CD8-positive, alpha-beta memory T cell (primary cell): ENCODE measurements around the gene ZNF180. TPM values are rescaled to one million over a fixed set of nuclear protein-coding genes. Genes with fewer than 3 reads are reported as not detected.

Experiments used
- CTCF ChIA-PET: fragments of 350-600 bp; sonication (Branson Sonifier 250); formaldehyde crosslinking; loops from one replicate; lab custom pipeline; 2021; ENCODE audit warnings: antibody characterized with exemption; lab: Charles Lee
- POLR2A ChIA-PET: fragments of 350-600 bp; sonication (Branson Sonifier 250); formaldehyde crosslinking; loops from one replicate; lab custom pipeline; 2021; ENCODE audit warnings: antibody characterized with exemption; lab: Charles Lee
- DNase-seq, 5 donors: peaks; one replicate each; pipeline versions ENCODE4 v3.0.0 to v3.0.0-alpha.2; 2020 to 2022; ENCODE audit warnings: mixed read lengths in 1 of 5
- H3K27ac ChIP-seq: one replicate; pipeline ENCODE4 v1.7.0; 2013; ENCODE audit warnings: low read depth, mild to moderate bottlenecking, low read length, moderate library complexity
- H3K27me3 ChIP-seq: 2 replicates; pipeline ENCODE4 v1.7.0; 2013; ENCODE audit warnings: low read length, mild to moderate bottlenecking; ENCODE audit not compliant: insufficient read depth, poor library complexity, severe bottlenecking
- H3K36me3 ChIP-seq: 2 replicates; pipeline ENCODE4 v1.7.0; 2013; ENCODE audit warnings: mild to moderate bottlenecking, low read length, moderate library complexity; ENCODE audit not compliant: insufficient read depth
- H3K4me1 ChIP-seq: 2 replicates; pipeline ENCODE4 v1.7.0; 2013; ENCODE audit warnings: mild to moderate bottlenecking, low read length, moderate library complexity; ENCODE audit not compliant: insufficient read depth
- H3K4me3 ChIP-seq: 2 replicates; pipeline ENCODE4 v1.7.0; 2013; ENCODE audit warnings: mild to moderate bottlenecking, low read length
- H3K9me3 ChIP-seq: 2 replicates; pipeline ENCODE4 v1.7.0; 2013; ENCODE audit warnings: mild to moderate bottlenecking, low read length
- H3K27ac Mint-ChIP-seq, 8 donors: one replicate each; pipeline ENCODE4 v1.8.0; 2020 to 2021; ENCODE audit warnings: mixed read lengths in 8 of 8, mild to moderate bottlenecking in 6 of 8, inconsistent platforms in 3 of 8, moderate library complexity in 3 of 8
- H3K27me3 Mint-ChIP-seq, 2 donors: one replicate each; pipeline ENCODE4 v1.8.0; 2020 to 2021; ENCODE audit warnings: mixed read lengths in 2 of 2, mild to moderate bottlenecking in 1 of 2, moderate library complexity in 1 of 2
- H3K36me3 Mint-ChIP-seq, 3 donors: one replicate each; pipeline ENCODE4 v1.8.0; 2020 to 2021; ENCODE audit warnings: mixed read lengths in 3 of 3, inconsistent platforms in 1 of 3, mild to moderate bottlenecking in 1 of 3
- H3K4me1 Mint-ChIP-seq, 3 donors: one replicate each; pipeline ENCODE4 v1.8.0; 2020 to 2021; ENCODE audit warnings: mixed read lengths in 3 of 3, inconsistent platforms in 1 of 3, mild to moderate bottlenecking in 1 of 3
- H3K4me3 Mint-ChIP-seq, 7 donors: one replicate each; pipeline ENCODE4 v1.8.0; 2020 to 2021; ENCODE audit warnings: mixed read lengths in 7 of 7, mild to moderate bottlenecking in 6 of 7, moderate library complexity in 4 of 7, inconsistent platforms in 2 of 7
- H3K9me3 Mint-ChIP-seq, 5 donors: one replicate each; pipeline ENCODE4 v1.8.0; 2020 to 2022; ENCODE audit warnings: mixed read lengths in 5 of 5, mild to moderate bottlenecking in 3 of 5, moderate library complexity in 2 of 5, inconsistent platforms in 1 of 5
- polyA plus RNA-seq: library from polyadenylated mRNA; unstranded; fragments of 300-500 nt; fragmentation: Illumina TruSeq; gene quantifications from one replicate; pipeline ENCODE4 v1.2.3, GENCODE V29; 2021
- total RNA-seq, 2 experiments: library from RNA; stranded (reverse); gene quantifications; one replicate each; pipeline ENCODE4 v1.2.3, GENCODE V29; 2021

Gene ZNF180
- total and polyA plus RNA-seq, 3 experiments from 2014 or later = 8.4 to 9.1 (median 8.6) TPM

DNA sequence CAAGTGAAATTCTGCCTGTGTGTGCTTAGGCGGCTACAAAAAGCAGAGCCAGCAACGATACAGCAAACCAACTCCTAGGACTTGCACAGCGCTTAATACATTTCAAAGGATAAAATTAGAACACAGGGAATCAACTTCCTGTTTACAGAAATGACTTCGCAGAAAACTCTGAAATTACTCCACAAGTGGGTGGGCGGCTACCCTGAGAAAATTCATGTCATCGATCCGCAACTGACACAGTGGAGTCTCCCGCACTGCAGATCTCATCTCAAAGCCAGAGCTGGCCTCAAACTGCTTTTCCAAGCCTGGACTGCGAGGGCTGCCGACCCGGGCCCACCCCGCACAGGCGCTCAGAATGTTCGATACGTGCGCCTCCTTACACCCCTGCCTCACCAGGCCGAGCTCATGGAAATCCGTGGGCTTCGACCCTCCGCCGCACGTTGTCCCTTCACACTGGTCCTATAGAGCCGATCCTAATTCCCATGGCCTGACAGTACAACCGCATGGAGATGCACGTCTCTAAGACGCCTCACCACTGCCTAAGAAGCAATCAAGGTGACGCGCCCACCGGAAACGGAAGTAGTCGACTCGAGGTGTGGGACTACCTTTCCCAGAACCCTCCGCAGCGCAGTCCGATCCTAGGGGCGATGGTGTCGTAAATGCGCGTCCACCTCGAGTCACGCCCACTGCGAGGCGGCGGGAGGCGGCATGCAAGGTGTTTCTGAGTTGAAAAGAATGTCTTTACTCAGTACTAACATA lies 52.2 kb downstream of the ZNF180 start, which contains the start of gene ZNF229:
Gene ZNF229 (minus strand): TSS at position 557 of the 759 bp plus-strand sequence. CDS start 5,625 bp downstream, outside the sequence.
- Histone ChIP-seq H3K9me3 (peaks cover 17% of the 10 kb centered on the region), H3K27me3 (no peaks in the 10 kb centered on the region), H3K36me3 (no peaks in the 10 kb centered on the region), H3K27ac (no peak within 1 kb of the TSS), H3K4me1 (no peaks in the 10 kb centered on the region), H3K4me3 (peak within 1 kb of the TSS; percentile 59)
- peaks cover 75 to 94% (median 89%) of the 10 kb centered on the region in 5 donors for H3K9me3 Mint-ChIP-seq
- peaks cover 6 to 16% (median 11%) of the 10 kb centered on the region in 3 donors for H3K4me1 Mint-ChIP-seq
- H3K4me3 Mint-ChIP-seq = peak within 1 kb of the TSS in 6 of 7 donors; percentile 66 to 85 (median 82)
- CTCF ChIA-PET = no interaction called here
- peaks cover 6 to 56% (median 54%) of the 10 kb centered on the region in 3 donors for H3K36me3 Mint-ChIP-seq
- peak; percentile 5 to 77 (median 48) for DNase-seq
- peaks cover 19% of the 10 kb centered on the region in 2 donors for H3K27me3 Mint-ChIP-seq
- H3K27ac Mint-ChIP-seq = peak within 1 kb of the TSS in 2 of 8 donors; percentile 48 to 65
- POLR2A ChIA-PET = no interaction called here

DNA sequence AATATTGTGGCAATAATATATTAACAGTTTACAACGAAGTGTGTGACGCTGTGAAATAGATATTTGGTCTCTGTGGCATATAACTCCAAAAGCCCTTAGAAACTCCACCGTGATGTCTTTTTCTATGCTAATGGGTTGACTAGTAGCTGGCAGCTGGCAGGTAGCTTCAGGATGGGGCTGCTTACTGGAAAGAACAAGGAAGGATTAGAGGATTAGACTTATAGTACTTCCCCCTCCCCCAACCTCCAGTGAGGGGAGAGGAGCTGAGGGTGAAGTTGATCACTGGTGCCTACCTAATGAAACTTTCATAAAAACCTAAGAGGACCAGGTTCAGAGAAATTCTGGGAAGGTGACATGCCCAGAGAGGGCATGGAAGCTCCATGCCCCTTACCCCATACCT lies 61.9 kb downstream of the ZNF180 start:
- H3K36me3 ChIP-seq = no peaks in the 10 kb centered on the region
- Mint-ChIP-seq H3K4me1 (no peaks in the 10 kb centered on the region), H3K27me3 (peaks cover 0 to 1% of the 10 kb centered on the region in 2 donors), H3K9me3 (peaks cover 37 to 77% (median 66%) of the 10 kb centered on the region in 5 donors), H3K36me3 (peaks cover 1 to 44% (median 38%) of the 10 kb centered on the region in 3 donors), H3K4me3 (no peak overlapping the region), H3K27ac (no peak overlapping the region)
- CTCF ChIA-PET = no interaction called here
- no peak for DNase-seq
- peaks cover 19% of the 10 kb centered on the region for H3K9me3 ChIP-seq
- H3K27ac ChIP-seq = no peak overlapping the region
- POLR2A ChIA-PET = no interaction called here
- no peak overlapping the region for H3K4me3 ChIP-seq
- H3K4me1 ChIP-seq = no peaks in the 10 kb centered on the region
- no peaks in the 10 kb centered on the region for H3K27me3 ChIP-seq

GRCh38 chr19:44435441-44435840 lies 64.9 kb downstream of the ZNF180 start:
- ChIA-PET CTCF (no interaction called here), POLR2A (no interaction called here)
- no peaks in the 10 kb centered on the region for H3K36me3 ChIP-seq
- Mint-ChIP-seq H3K27me3 (peaks cover 0 to 1% of the 10 kb centered on the region in 2 donors), H3K9me3 (peaks cover 29 to 83% (median 64%) of the 10 kb centered on the region in 5 donors), H3K4me1 (no peaks in the 10 kb centered on the region), H3K36me3 (peaks cover 1 to 41% (median 36%) of the 10 kb centered on the region in 3 donors), H3K27ac (peak overlapping the region in 1 of 8 donors; percentile 39), H3K4me3 (no peak overlapping the region)
- no peak overlapping the region for H3K4me3 ChIP-seq
- DNase-seq = no peak
- H3K27me3 ChIP-seq = no peaks in the 10 kb centered on the region
- no peak overlapping the region for H3K27ac ChIP-seq
- H3K4me1 ChIP-seq = no peaks in the 10 kb centered on the region
- H3K9me3 ChIP-seq = peaks cover 15% of the 10 kb centered on the region

DNA sequence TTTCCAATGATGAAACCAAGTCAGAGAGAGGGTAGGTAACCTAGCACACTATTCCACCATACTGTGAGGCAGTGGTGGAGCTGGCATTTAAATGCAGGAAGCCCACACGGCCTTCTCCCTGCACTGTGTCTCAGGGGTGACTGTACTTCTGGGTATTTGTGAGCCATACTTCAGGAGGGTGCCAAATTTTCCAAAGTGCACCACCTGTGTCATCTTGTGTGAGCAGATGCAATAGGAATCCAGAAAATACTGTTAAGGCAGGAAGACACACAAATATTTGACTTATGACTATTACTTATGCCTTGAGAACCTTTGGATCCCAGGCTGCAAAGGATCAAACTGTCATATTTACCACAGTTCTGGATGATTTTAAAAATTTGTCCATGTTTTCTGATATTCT lies 69.4 kb downstream of the ZNF180 start:
- ChIA-PET POLR2A (no interaction called here), CTCF (no interaction called here)
- Histone ChIP-seq H3K27me3 (no peaks in the 10 kb centered on the region), H3K4me1 (no peaks in the 10 kb centered on the region), H3K4me3 (no peak overlapping the region), H3K36me3 (no peaks in the 10 kb centered on the region), H3K27ac (no peak overlapping the region), H3K9me3 (peaks cover 17% of the 10 kb centered on the region)
- no peak for DNase-seq
- Mint-ChIP-seq H3K4me3 (no peak overlapping the region), H3K27me3 (no peaks in the 10 kb centered on the region), H3K4me1 (no peaks in the 10 kb centered on the region), H3K9me3 (peaks cover 32 to 86% (median 74%) of the 10 kb centered on the region in 5 donors), H3K36me3 (peaks cover 0 to 39% (median 34%) of the 10 kb centered on the region in 3 donors), H3K27ac (no peak overlapping the region)

Other genes starting within 250 kb of the ZNF180 start
- under 1 TPM; 0.09 to 0.22 TPM for gene ZNF233, start 240.6 kb downstream of the ZNF180 start, total RNA-seq
- 0.44 TPM for gene ZNF233, start 240.6 kb downstream of the ZNF180 start, polyA plus RNA-seq
- 1 to 10 TPM; 4.7 to 5.1 TPM for gene ZNF235, start 195.5 kb downstream of the ZNF180 start, total RNA-seq
- gene ZNF235, start 195.5 kb downstream of the ZNF180 start, polyA plus RNA-seq = 3.8 TPM
- gene ZNF112, start 143.8 kb downstream of the ZNF180 start, total RNA-seq = under 1 TPM in 1 of 2 experiments, not detected in 1; 0.49 TPM
- gene ZNF112, start 143.8 kb downstream of the ZNF180 start, polyA plus RNA-seq = not detected
- 1 to 10 TPM in 1 of 2 experiments, under 1 TPM in 1; 0.64 to 1.0 TPM for gene ZNF285, start 98.9 kb downstream of the ZNF180 start, total RNA-seq
- 1.4 TPM for gene ZNF285, start 98.9 kb downstream of the ZNF180 start, polyA plus RNA-seq
- 1 to 10 TPM; 1.2 to 1.6 TPM for gene ZNF229, start 52.0 kb downstream of the ZNF180 start, total RNA-seq
- 0.10 TPM for gene ZNF229, start 52.0 kb downstream of the ZNF180 start, polyA plus RNA-seq
- not detected for gene CEACAM20, start 29.2 kb upstream of the ZNF180 start, total RNA-seq
- not detected for gene CEACAM20, start 29.2 kb upstream of the ZNF180 start, polyA plus RNA-seq
- gene IGSF23, start 113.0 kb upstream of the ZNF180 start, total RNA-seq = not detected
- gene IGSF23, start 113.0 kb upstream of the ZNF180 start, polyA plus RNA-seq = not detected
- gene PVR, start 143.4 kb upstream of the ZNF180 start, total RNA-seq = 1 to 10 TPM; 5.2 to 5.3 TPM
- gene PVR, start 143.4 kb upstream of the ZNF180 start, polyA plus RNA-seq = 0.56 TPM
- under 1 TPM; 0.18 to 0.24 TPM for gene CEACAM19, start 171.0 kb upstream of the ZNF180 start, total RNA-seq
- gene CEACAM19, start 171.0 kb upstream of the ZNF180 start, polyA plus RNA-seq = not detected
- not detected for gene CEACAM16, start 198.6 kb upstream of the ZNF180 start, total RNA-seq
- gene CEACAM16, start 198.6 kb upstream of the ZNF180 start, polyA plus RNA-seq = not detected
- gene BCL3, start 248.2 kb upstream of the ZNF180 start, total RNA-seq = 10 to 100 TPM; 30.5 to 33.9 TPM
- gene BCL3, start 248.2 kb upstream of the ZNF180 start, polyA plus RNA-seq = 9.8 TPM